ENCODE results near the gene TSPO2. TPM values are rescaled to one million over a fixed set of nuclear protein-coding genes. Genes with fewer than 3 reads are reported as not detected.

Gene TSPO2
- total and polyA plus RNA-seq, 2 of the 13 experiments (the other 11 are each of a cell fraction or from before 2014, with no cell fraction given): 0.55 TPM; not detected in 1

- TF ChIP-seq ZBTB40 (IDR thresholded peaks at IDR 0.05) (no peak), ZBTB40 (CRISPR knock-in tag; IDR thresholded peaks at IDR 0.05) (no peak; the same call in 1 of the 2 replicates), YY1 (IDR thresholded peaks at IDR 0.05; ENCODE audit: insufficient read depth, insufficient replicate concordance, low read depth, low read length) (peak; percentile 42), TRAFD1 (CRISPR knock-in tag; IDR thresholded peaks at IDR 0.05; ENCODE audit: borderline replicate concordance) (no peak), MIER2 (CRISPR knock-in tag; IDR thresholded peaks at IDR 0.05) (peak; percentile 21; the same call in 1 of the 2 replicates), AFF4 (CRISPR knock-in tag; IDR thresholded peaks at IDR 0.05) (no peak; the same call in 1 of the 2 replicates), IRF2 (CRISPR knock-in tag; IDR thresholded peaks at IDR 0.05) (peak; percentile 17; the same call in 1 of the 2 replicates), ZNF792 (CRISPR knock-in tag; IDR thresholded peaks at IDR 0.05) (no peak), PATZ1 (CRISPR knock-in tag; IDR thresholded peaks at IDR 0.05) (peak; percentile 98), ZNF121 (CRISPR knock-in tag; IDR thresholded peaks at IDR 0.05) (no peak)
Observed at GRCh38 chr6:41073203-41073967, 31.1 kb downstream of the TSPO2 start (continued).

Measured in HepG2 (cell line).